Measurements from ENCODE around the gene GXYLT1.

DNA sequence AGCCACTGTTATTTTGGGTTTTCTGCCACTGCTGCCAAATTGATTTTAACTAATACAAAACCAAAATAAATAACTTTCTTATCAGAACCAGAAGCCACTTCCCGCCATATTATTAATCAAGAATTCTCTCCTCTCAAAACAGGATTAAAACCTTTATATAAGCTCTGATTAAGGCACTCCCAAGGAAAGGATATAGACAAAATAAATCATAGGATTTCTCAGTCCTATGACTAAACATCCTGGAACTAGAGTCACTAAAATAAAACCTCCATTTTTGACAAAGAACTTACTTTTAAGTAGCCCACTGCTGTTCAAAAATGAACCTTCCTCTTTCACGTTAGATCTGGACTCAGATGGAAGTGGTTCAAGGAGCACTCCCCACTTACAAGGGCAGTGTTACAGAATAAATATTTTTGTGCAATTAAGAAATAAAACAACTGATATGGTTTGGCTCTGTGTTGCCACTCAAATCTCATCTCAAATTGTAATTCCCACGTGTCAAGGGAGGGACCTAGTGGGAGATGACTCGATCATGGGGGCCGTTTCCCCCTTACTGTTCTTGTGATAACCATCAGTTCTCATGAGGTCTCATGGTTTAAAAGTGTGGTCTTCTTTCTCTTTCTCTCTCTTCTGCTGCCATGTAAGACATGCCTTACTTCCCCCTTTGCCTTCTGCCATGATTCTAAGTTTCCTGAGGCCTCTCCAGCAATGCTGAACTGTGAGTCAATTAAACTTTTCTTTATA lies 26.4 kb downstream of the GXYLT1 start:
- TF ChIP-seq POLR2A (IDR thresholded peaks at IDR 0.05), result no peak
- TF ChIP-seq, protein P1, sequence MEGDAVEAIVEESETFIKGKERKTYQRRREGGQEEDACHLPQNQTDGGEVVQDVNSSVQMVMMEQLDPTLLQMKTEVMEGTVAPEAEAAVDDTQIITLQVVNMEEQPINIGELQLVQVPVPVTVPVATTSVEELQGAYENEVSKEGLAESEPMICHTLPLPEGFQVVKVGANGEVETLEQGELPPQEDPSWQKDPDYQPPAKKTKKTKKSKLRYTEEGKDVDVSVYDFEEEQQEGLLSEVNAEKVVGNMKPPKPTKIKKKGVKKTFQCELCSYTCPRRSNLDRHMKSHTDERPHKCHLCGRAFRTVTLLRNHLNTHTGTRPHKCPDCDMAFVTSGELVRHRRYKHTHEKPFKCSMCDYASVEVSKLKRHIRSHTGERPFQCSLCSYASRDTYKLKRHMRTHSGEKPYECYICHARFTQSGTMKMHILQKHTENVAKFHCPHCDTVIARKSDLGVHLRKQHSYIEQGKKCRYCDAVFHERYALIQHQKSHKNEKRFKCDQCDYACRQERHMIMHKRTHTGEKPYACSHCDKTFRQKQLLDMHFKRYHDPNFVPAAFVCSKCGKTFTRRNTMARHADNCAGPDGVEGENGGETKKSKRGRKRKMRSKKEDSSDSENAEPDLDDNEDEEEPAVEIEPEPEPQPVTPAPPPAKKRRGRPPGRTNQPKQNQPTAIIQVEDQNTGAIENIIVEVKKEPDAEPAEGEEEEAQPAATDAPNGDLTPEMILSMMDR (IDR thresholded peaks at IDR 0.05), result no peak
